BE2C (cell line): ENCODE results near the gene KCNK15.
A peak's percentile ranks its signal among the peaks of the same experiment; 100 is the strongest.

Experiments used
- DNase-seq: peaks from one replicate; pipeline ENCODE4 v3.0.0-alpha.2; 2020
- H3K27me3 ChIP-seq: fragments of 250-450 bp; sonication (Bioruptor Pico); 2 replicates; pipeline ENCODE4 v1.5.1; 2020; ENCODE audit warnings: mild to moderate bottlenecking
- H3K36me3 ChIP-seq: fragments of 250-450 bp; sonication (Bioruptor Pico); 2 replicates; pipeline ENCODE4 v1.5.1; 2020; ENCODE audit warnings: mild to moderate bottlenecking
- H3K4me1 ChIP-seq: fragments of 250-450 bp; sonication (Bioruptor Pico); 2 replicates; pipeline ENCODE4 v1.5.1; 2020
- H3K4me3 ChIP-seq: 2 replicates; pipeline ENCODE4 v1.5.1; 2011; ENCODE audit warnings: low read depth, low read length
- H3K9me3 ChIP-seq: fragments of 250-450 bp; sonication (Bioruptor Pico); 2 replicates; pipeline ENCODE4 v1.5.1; 2020
- TF ChIP-seq, protein P1 (sequence below): IDR thresholded peaks from 2 replicates; pipeline ENCODE4 v1.5.1; 2012; ENCODE audit warnings: mild to moderate bottlenecking, low read depth, low read length

The KCNK15 gene

GRCh38 chr20:44780226-44780625 lies 34.6 kb downstream of the KCNK15 start:
- no peaks in the 10 kb centered on the region for H3K36me3 ChIP-seq

DNA sequence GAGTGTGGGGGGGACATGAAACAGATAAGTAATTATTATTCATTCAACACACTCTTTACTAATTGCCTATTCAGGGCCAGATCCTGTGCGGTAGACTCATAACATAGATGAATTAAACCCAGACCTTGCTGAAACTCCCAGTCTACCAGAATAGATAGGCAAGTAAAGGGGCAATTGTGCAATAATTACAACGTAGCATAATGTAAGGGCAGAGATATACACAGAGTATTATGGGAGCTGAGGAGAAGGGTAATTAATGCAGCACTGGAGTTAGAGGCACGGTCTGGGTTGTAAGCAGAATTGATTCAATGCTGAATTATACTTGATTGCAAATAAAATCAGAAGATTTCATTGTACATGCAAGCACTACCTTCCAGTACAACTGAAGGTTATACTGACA lies 35.5 kb downstream of the KCNK15 start:
- H3K9me3 ChIP-seq = no peaks in the 10 kb centered on the region
- TF ChIP-seq, protein P1, sequence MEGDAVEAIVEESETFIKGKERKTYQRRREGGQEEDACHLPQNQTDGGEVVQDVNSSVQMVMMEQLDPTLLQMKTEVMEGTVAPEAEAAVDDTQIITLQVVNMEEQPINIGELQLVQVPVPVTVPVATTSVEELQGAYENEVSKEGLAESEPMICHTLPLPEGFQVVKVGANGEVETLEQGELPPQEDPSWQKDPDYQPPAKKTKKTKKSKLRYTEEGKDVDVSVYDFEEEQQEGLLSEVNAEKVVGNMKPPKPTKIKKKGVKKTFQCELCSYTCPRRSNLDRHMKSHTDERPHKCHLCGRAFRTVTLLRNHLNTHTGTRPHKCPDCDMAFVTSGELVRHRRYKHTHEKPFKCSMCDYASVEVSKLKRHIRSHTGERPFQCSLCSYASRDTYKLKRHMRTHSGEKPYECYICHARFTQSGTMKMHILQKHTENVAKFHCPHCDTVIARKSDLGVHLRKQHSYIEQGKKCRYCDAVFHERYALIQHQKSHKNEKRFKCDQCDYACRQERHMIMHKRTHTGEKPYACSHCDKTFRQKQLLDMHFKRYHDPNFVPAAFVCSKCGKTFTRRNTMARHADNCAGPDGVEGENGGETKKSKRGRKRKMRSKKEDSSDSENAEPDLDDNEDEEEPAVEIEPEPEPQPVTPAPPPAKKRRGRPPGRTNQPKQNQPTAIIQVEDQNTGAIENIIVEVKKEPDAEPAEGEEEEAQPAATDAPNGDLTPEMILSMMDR = no peak
- no peak for DNase-seq

More at GRCh38 chr20:44780226-44780625, 34.6 kb downstream of the KCNK15 start:
- H3K27me3 ChIP-seq = no peaks in the 10 kb centered on the region
- no peak overlapping the region for H3K4me3 ChIP-seq
- no peak for DNase-seq
- H3K9me3 ChIP-seq = no peaks in the 10 kb centered on the region
- H3K4me1 ChIP-seq = no peaks in the 10 kb centered on the region
- TF ChIP-seq, protein P1 = no peak

DNA sequence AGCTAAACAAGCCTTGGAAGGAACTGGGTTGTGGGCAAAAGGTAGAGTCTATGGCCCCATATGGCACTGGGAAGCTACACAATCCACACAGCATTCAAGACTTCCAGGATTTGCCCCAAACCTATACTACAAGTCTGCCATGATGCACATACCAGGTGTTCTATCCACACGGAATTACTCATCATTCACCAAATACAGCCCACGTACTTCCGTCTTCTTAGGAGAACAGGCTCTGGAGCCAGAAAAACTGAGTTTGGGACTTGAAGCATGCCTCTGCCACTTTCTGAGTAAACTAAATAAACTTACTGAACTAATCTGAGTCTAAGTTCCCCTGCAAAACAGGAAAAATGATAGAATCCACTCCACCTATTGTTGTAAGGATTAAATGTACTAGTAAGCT lies 36.1 kb downstream of the KCNK15 start:
- Histone ChIP-seq H3K9me3 (no peaks in the 10 kb centered on the region), H3K4me3 (no peak overlapping the region), H3K4me1 (peaks cover 7% of the 10 kb centered on the region), H3K27me3 (no peaks in the 10 kb centered on the region), H3K36me3 (no peaks in the 10 kb centered on the region)
- TF ChIP-seq, protein P1 = no peak
- DNase-seq = no peak

More for the DNA sequence above, 35.5 kb downstream of the KCNK15 start:
- Histone ChIP-seq H3K4me3 (no peak overlapping the region), H3K36me3 (no peaks in the 10 kb centered on the region), H3K4me1 (peaks cover 3% of the 10 kb centered on the region), H3K27me3 (no peaks in the 10 kb centered on the region)

DNA sequence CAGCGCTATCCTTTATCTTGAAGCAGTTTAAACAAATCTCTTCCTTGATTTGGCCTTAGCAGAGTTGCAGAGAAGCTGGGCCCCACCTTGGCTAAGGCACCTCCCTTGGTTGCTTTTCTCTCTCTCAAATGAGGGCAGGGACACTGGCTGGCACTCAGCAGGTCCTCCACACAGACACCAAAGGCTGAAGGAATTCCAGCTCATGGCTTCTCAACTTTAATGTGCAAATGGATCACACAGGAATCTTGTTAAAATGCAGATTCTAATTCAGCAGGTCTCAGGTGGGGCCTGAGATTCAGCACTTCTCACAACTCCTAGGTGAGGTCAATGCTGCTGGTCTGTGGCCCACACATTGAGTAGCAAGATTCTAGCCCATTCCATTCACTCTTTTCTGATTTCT lies 39.0 kb downstream of the KCNK15 start:
- Histone ChIP-seq H3K9me3 (no peaks in the 10 kb centered on the region), H3K4me3 (no peak overlapping the region), H3K27me3 (no peaks in the 10 kb centered on the region), H3K36me3 (no peaks in the 10 kb centered on the region), H3K4me1 (peaks cover 7% of the 10 kb centered on the region)
- TF ChIP-seq, protein P1 = no peak
- no peak for DNase-seq

- Histone ChIP-seq H3K36me3 (no peaks in the 10 kb centered on the region), H3K27me3 (no peaks in the 10 kb centered on the region), H3K4me3 (no peak overlapping the region), H3K4me1 (peaks cover 7% of the 10 kb centered on the region), H3K9me3 (no peaks in the 10 kb centered on the region)
- DNase-seq = peak; percentile 78
- TF ChIP-seq, protein P1 = peak; percentile 69
Measured at GRCh38 chr20:44785768-44786167, 40.1 kb downstream of the KCNK15 start.

DNA sequence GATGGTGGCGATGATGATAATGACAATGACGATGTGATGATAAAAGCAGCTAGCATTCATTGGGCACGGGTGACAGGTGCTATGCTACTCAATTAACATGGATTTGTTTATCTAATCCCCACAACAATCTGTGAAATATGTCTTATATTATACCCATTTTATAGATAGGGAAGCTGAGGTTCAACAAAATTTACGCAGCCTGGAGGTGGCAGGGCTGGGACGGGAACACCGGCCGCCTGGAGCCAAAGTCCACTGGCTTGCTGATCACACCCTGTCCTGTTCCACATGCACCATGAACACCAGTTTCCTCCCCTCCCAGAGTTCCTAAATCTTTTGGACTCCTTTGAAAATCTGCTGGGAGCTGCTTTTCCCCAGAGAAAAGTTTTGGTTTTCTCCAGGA lies 41.6 kb downstream of the KCNK15 start:
- no peak for DNase-seq
- TF ChIP-seq, protein P1 = no peak
- Histone ChIP-seq H3K9me3 (no peaks in the 10 kb centered on the region), H3K4me3 (no peak overlapping the region), H3K27me3 (no peaks in the 10 kb centered on the region), H3K36me3 (no peaks in the 10 kb centered on the region), H3K4me1 (peaks cover 7% of the 10 kb centered on the region)
